A673 (cell line): ENCODE measurements around the gene PCBP3. TPM values are rescaled to one million over a fixed set of nuclear protein-coding genes. Genes with fewer than 3 reads are reported as not detected.

ENCODE experiments used
- BruUV-seq: library from RNA; stranded (reverse); fragments of 400-500 nt; replicated peaks from 2 replicates; lab custom pipeline; 2021; lab: Mats Ljungman, UMichigan
- CTCF ChIA-PET: fragments of 300-600 bp; sonication (Branson Sonifier 250); formaldehyde crosslinking; loops from one replicate; lab custom pipeline; 2022; ENCODE audit warnings: antibody characterized with exemption; lab: Charles Lee
- POLR2A ChIA-PET: fragments of 300-600 bp; sonication (Branson Sonifier 250); formaldehyde crosslinking; loops from one replicate; lab custom pipeline; 2022; ENCODE audit warnings: antibody characterized with exemption; ENCODE audit not compliant: low non-redundant PET; lab: Charles Lee
- DNase-seq: peaks from one replicate; pipeline ENCODE4 v3.0.0-alpha.2; 2015; ENCODE audit warnings: low spot score
- H3K27ac ChIP-seq: fragments of 200-600 bp; sonication (generic); 2 replicates; pipeline ENCODE4 v1.5.1; 2016; ENCODE audit warnings: mixed run types, low read depth, mild to moderate bottlenecking, mixed read lengths, antibody characterized with exemption, low read length; ENCODE audit not compliant: poor library complexity, severe bottlenecking
- H3K27me3 ChIP-seq: fragments of 200-600 bp; sonication (generic); replicated peaks from 2 replicates; pipeline ENCODE4 v1.6.1; 2017; ENCODE audit warnings: mixed run types, low read depth, mild to moderate bottlenecking, mixed read lengths, antibody characterized with exemption, low read length; ENCODE audit not compliant: insufficient read depth, poor library complexity
- H3K36me3 ChIP-seq: fragments of 200-600 bp; sonication (generic); 2 replicates; pipeline ENCODE4 v1.6.1; 2016; ENCODE audit warnings: mixed run types, mild to moderate bottlenecking, mixed read lengths, antibody characterized with exemption, low read length; ENCODE audit not compliant: insufficient read depth, poor library complexity, severe bottlenecking
- H3K4me1 ChIP-seq: fragments of 200-600 bp; sonication (generic); 2 replicates; pipeline ENCODE4 v1.6.1; 2017; ENCODE audit warnings: mixed run types, mild to moderate bottlenecking, mixed read lengths, antibody characterized with exemption, low read length; ENCODE audit not compliant: insufficient read depth, poor library complexity, severe bottlenecking
- H3K4me3 ChIP-seq: fragments of 200-600 bp; sonication (generic); 2 replicates; pipeline ENCODE4 v1.5.1; 2016; ENCODE audit warnings: low read depth, mixed run types, mild to moderate bottlenecking, mixed read lengths, low read length; ENCODE audit not compliant: poor library complexity, severe bottlenecking
- H3K9me3 ChIP-seq: fragments of 200-600 bp; sonication (generic); 2 replicates; pipeline ENCODE4 v1.6.1; 2016; ENCODE audit warnings: mixed run types, low read depth, mild to moderate bottlenecking, mixed read lengths, antibody characterized with exemption, low read length; ENCODE audit not compliant: poor library complexity, severe bottlenecking
- CTCF ChIP-seq: fragments of 300-800, 200-600 bp; sonication (generic); conservative IDR thresholded peaks from 2 replicates; pipeline ENCODE4 v1.5.1; 2017; ENCODE audit warnings: low read depth, mild to moderate bottlenecking, antibody characterized with exemption, low read length, moderate library complexity, mixed read lengths
- EZH2 ChIP-seq: fragments of 200-600 bp; sonication (generic); IDR thresholded peaks from 2 replicates; pipeline ENCODE4 v1.6.1; 2017; ENCODE audit warnings: borderline replicate concordance, low read depth, mild to moderate bottlenecking, mixed read lengths, antibody characterized with exemption, low read length; ENCODE audit not compliant: poor library complexity, severe bottlenecking
- intact Hi-C: fragments of 100-400 bp; cut with micrococcal nuclease; formaldehyde crosslinking; loops from one replicate; pipeline ENCODE4 v1.10.0; 2022; ENCODE audit not compliant: unreplicated experiment
- total RNA-seq: library from RNA; stranded (reverse); gene quantifications from 2 replicates; pipeline ENCODE4 v1.2.3, GENCODE V29; 2021

Gene PCBP3
- total RNA-seq, 1 experiment from 2014 or later = 25.6 TPM

GRCh38 chr21:45870851-45871615 lies 227.5 kb downstream of the PCBP3 start:
- Histone ChIP-seq H3K36me3 (no peaks in the 10 kb centered on the region), H3K27ac (no peak overlapping the region), H3K27me3 (no peaks in the 10 kb centered on the region), H3K4me3 (no peak overlapping the region), H3K9me3 (no peaks in the 10 kb centered on the region), H3K4me1 (peaks cover 11% of the 10 kb centered on the region)
- POLR2A ChIA-PET = no interaction called here
- no peak for TF ChIP-seq EZH2
- no peak for TF ChIP-seq CTCF
- CTCF ChIA-PET = no interaction called here
- intact Hi-C loops = no loop called here
- BruUV-seq = no TSS peak
- DNase-seq = no peak

- TF ChIP-seq EZH2 = no peak
- no peak for TF ChIP-seq CTCF
- intact Hi-C loops = no loop called here
- no peak overlapping the region for H3K27ac ChIP-seq
- ChIA-PET POLR2A (no interaction called here), CTCF (no interaction called here)
- BruUV-seq = no TSS peak
- no peaks in the 10 kb centered on the region for H3K9me3 ChIP-seq
- no peak for DNase-seq
- no peaks in the 10 kb centered on the region for H3K36me3 ChIP-seq
- no peak overlapping the region for H3K4me3 ChIP-seq
- H3K4me1 ChIP-seq = peaks cover 11% of the 10 kb centered on the region
- no peaks in the 10 kb centered on the region for H3K27me3 ChIP-seq
Observed at GRCh38 chr21:45871616-45872236, 228.2 kb downstream of the PCBP3 start.

- no TSS peak for BruUV-seq
- peaks cover 11% of the 10 kb centered on the region for H3K4me1 ChIP-seq
- ChIA-PET CTCF (no interaction called here), POLR2A (no interaction called here)
- no peak for TF ChIP-seq CTCF
- TF ChIP-seq EZH2 = no peak
- no peaks in the 10 kb centered on the region for H3K9me3 ChIP-seq
- intact Hi-C loops = no loop called here
- no peak overlapping the region for H3K27ac ChIP-seq
- H3K27me3 ChIP-seq = no peaks in the 10 kb centered on the region
- DNase-seq = no peak
- no peak overlapping the region for H3K4me3 ChIP-seq
- H3K36me3 ChIP-seq = no peaks in the 10 kb centered on the region
Observed at GRCh38 chr21:45872471-45872870, 228.9 kb downstream of the PCBP3 start.
